DMS 273 (cell line): ENCODE data around the gene IL27RA.

ENCODE experiments used
- DNase-seq: peaks from one replicate; lab custom pipeline; 2025; ENCODE audit not compliant: unreplicated experiment; lab: John Stamatoyannopoulos, UW

IL27RA gene

DNA sequence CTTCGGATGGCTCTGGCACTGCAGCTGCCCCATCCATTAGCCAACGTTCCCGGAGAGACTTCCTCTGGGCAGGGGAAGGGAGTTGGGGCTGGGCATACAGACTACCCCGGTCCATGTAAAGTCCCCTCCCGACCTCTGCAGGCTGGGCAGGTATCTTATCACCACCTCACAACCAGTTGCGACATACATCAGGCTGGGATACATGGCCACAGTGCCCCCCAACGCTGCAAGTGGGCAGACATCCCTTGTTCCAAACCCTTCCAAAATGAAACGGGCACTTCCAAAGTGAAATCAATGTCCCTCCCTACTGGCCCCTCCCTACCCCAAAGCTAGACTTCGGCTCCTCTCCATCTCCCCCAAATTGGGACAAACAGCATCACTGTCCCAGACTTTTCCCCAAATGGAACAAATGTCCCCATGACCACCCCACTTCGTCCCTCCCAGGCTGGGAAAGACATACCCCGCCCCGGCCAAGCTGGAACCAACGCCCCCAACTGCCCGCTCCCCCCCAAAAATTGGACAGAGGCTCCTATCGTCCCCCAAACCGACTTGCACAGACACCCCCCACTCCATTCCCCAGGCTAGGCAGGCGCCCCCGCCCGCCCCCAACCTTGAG is 25.3 kb downstream of the IL27RA start:
- DNase-seq, result peak; percentile 34

GRCh38 chr19:14058182-14059092 is 26.9 kb downstream of the IL27RA start:
- DNase-seq, result no peak

DNA sequence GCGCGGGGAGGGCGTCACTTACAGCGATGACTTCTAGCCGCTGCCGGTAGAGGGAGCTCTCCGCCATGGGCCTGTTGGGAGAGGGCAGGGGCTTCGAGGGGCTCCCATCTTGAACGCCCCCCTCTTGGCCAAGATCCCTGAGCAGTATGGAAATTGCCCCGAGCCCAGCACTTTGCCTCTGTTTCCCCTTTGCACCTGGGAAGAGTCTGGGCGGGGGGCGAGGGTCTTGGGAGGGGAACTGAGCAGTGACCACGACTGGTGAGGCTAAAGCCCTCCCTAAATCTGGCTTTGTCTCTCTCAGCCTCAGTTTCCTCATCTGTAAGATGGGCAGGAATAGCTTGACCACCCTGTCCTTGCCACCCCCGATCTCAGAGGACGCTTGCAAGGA is 27.5 kb downstream of the IL27RA start:
- no peak for DNase-seq

DNA sequence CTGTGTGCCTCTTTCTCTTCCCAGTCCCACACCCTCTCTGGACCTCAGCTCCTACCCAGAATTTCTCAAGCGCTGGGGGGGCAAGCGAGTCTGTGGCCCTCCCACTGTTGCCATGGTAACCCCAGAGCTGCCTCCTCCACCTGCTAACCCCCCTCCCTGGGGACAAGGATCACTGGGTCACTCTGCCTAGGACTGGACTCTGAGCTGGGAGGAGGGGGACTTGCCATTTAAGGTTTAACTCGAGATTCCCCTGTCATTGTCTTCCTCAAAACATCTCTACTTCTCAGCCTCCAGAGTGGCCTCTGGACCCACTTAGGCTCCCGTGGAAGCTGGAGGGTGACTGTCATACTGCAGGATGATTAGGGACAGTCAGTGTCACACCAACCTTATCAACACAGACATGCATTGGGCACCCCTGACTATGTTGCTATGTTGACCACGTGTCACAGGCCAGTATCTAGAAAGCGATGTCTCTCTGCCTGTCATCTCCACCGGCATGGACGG is 28.1 kb downstream of the IL27RA start:
- peak; percentile 39 for DNase-seq

- DNase-seq, result peak; percentile 22
These were observed 29.7 kb downstream of the IL27RA start for GRCh38 chr19:14061081-14061749.

- DNase-seq, result no peak
These were observed 30.4 kb downstream of the IL27RA start, which contains the start of gene PALM3 for GRCh38 chr19:14061751-14062557. PALM3 (minus strand) TSS chr19:14062076; CDS start chr19:14061980, 96 bp downstream.

DNA sequence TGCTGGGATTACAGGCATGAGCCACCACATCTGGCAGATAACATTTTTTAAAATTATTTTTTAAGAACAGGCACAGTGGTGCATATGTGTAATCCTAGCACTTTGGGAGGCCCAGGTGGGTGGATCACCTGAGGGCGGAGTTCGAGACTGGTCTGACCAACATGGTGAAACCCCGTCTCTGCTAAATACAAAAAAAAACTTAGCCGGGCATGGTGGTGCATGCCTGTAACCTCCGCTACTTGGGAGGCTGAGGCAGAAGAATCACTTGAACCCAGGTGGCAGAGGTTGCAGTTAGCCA is 30.9 kb downstream of the IL27RA start:
- no peak for DNase-seq

DNA sequence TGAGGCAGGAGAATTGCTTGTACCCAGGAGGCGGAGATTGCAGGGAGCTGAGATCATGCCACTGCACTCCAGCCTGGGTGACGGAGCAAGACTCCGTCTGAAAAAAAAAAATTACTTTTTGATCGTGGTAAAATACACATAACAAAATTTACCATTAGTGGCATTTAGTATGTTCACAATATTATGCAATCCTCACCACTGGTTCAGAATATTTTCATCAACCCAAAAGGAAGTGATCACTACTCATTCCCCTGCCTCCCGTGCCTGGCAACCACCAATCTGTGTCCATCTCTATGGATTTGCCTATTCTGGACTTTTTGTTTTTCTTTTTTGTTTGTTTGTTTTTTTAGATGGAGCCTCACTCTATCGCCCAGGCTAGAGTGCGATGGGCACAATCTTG is 31.5 kb downstream of the IL27RA start:
- DNase-seq, result no peak

GRCh38 chr19:14066134-14066533 is 34.6 kb downstream of the IL27RA start:
- no peak for DNase-seq

- DNase-seq, result no peak
These were observed 38.9 kb downstream of the IL27RA start for GRCh38 chr19:14070268-14071050.

DNA sequence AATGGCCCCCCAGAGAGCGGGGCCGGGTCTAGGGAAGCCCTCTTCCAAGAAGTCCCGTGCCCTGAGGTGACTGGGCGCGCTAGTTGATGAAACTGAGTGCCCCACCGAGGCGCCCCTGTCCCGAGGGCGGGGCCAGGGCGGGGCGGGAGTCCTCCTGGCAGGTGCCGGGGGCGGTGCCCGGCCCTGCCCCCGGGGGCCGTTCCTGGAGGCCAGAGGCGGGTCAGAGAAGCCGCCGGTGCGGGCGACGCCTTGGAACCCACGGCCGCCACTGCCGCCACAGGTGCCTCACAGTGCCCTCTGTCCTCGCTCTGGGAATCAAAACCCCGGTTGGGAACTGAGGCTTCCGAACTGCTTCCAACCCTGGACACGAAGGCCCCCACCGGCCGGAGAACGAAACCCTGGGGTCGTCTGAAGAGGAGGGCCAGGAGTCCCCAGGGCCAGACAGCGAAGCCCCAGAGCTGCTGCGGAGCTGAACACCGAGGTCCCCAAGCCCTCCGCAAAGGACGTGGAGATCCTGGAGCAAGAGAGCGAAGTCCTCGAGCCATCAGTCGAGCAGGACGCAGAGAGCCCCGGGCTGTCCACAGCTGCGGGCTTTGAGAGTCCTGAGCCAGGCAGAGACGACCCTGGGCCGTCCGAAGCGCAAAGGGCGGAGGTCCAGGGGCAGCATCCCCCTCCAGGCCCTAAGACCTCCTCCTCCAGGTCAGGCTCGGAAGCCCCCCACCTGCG is 41.1 kb downstream of the IL27RA start, which contains the start of gene MISP3:
Gene MISP3 (plus strand): TSS at position 252 of the 726 bp plus-strand sequence. CDS start 524 bp downstream, outside the sequence.
- peak; percentile 69 for DNase-seq

- DNase-seq, result peak; percentile 95
These were observed 41.8 kb downstream of the IL27RA start for GRCh38 chr19:14073261-14073924.

DNA sequence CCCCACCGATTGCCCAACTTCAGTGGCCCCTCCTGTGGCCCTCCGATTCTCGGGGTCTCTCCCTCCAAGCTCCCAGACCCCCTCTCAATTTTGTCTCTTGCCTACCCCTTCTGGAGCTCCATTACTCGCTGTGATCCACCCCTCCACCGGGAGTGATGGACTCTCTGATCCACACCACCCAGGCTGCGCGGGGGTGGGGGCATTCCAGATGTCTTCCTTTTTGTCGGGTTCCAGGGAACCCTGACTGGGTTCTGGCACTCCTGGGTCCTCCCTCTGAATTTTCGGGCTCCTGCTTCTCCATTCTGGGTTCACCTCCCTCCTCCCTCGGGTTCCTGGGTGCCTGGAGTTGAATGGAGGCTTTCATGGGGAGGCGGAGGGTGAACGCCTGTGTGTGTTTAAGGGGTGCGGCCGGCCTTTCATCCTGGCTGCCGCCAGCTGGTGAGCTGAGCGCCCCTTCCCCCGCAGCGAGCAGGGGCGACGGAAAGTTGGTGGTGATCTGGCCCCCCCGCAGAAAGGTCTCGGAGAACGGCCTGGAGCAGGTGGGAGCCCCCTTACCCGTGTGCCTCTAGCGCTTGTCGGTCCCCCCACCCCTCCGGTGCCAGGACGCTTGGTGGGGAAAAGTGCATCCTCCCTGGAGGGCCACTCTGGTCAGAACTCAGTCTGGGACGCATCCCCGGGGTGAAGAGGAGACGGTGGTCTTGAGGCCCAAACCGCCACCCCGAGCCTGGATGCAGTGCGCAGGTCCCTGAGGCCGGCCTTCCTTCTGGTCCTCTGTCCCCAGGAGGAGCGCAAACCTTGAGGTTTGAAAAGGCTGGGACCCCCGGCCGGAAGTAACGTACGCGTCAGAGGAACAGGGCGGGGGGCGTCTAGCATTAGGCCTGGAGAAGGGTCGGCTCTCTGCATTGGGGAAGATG is 42.6 kb downstream of the IL27RA start:
- DNase-seq, result peak; percentile 70

DNA sequence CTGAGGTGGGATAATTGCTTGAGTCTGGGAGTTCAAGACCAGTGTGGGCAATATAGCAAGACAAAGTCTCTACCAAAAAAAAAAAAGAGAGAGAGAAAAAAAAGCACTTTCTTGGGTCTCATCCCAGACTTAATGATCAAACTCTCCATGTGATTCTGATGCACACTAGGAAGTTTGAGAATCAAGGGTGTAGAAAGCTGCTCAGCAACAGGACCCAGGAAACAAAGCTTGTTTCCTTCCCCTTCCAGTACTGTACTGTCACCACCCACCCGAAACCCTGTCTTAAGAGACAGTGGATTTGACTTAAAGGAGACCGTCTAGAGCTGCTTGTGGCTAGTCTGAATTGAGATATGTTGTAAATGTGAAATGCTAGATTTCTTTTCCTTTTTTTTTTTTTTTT is 46.8 kb downstream of the IL27RA start:
- DNase-seq, result no peak

- peak; percentile 100 for DNase-seq
These were observed 49.6 kb downstream of the IL27RA start for GRCh38 chr19:14080887-14081796.

DNA sequence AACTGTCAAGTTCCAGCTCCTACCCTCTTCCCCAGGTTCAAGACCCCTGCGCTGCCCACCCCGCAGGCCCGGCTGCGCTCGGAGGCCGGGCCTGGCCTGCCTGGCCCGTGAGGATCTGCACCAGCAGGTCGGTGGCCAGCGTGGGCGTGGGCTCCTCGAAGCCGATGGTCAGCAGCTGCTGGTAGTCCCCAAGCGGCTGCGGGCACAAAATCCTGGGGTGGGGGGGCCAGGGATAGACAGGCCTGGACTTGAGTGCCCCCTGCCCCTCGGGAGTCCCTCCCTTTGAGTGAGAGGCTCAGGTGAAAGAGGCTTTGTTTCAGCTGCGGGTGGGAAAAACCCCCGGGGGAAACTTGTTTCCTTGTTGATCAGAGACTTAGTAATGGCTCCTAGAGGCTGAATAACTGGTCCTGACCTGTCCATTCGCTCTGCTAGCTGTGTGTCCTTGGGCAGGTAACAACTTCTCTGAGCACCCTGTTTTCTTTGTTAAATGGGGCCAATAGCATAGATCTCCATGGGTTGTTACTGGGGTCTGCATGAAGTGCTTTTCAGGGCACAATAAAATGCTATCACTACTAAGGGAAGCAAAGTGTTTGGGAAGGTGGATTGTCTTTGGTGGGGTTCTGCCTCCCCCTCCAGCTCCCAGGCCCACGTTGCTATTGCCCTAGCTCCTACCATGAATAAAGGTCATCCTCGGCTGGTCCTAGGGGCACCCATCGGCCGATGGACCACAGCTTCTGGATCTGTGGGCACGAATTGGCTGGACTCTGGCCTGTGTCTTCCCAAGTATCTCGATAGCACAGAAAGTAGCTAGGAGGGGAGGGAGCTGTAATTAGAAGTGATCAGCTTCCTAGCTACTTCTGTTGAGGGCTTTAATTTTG is 50.5 kb downstream of the IL27RA start:
- DNase-seq, result no peak
